ENCODE results near the gene SPOCK1.

DNA sequence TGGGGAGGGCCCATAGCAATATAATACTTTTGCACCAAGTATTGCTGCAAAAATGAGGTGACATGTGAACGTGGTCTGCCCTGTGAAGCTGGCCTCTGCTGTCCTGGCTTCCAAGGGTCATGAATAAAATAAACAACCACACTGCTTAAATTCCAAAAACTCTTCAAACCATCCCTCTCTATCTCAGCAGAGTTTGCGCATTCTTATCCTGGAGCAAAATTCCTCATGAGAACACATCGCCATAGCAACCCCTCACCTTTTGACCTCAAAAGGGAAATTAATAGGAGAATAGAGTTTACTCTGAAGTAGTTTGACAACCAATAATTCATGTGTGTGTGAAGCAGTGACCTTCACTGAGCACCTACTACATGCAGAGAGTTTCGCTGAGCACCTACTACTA is 342.9 kb downstream of the SPOCK1 start:
- TF ChIP-seq POLR2A (IDR thresholded peaks at IDR 0.05; ENCODE audit: low read length) (no peak), TFCP2L1 (CRISPR knock-in tag; IDR thresholded peaks at IDR 0.05) (no peak), BHLHE40 (IDR thresholded peaks at IDR 0.05; ENCODE audit: low read depth, low read length) (no peak), CEBPB (IDR thresholded peaks at IDR 0.05) (no peak), GATA3 (IDR thresholded peaks at IDR 0.05; ENCODE audit: borderline replicate concordance) (no peak)
- TF ChIP-seq, protein P1, sequence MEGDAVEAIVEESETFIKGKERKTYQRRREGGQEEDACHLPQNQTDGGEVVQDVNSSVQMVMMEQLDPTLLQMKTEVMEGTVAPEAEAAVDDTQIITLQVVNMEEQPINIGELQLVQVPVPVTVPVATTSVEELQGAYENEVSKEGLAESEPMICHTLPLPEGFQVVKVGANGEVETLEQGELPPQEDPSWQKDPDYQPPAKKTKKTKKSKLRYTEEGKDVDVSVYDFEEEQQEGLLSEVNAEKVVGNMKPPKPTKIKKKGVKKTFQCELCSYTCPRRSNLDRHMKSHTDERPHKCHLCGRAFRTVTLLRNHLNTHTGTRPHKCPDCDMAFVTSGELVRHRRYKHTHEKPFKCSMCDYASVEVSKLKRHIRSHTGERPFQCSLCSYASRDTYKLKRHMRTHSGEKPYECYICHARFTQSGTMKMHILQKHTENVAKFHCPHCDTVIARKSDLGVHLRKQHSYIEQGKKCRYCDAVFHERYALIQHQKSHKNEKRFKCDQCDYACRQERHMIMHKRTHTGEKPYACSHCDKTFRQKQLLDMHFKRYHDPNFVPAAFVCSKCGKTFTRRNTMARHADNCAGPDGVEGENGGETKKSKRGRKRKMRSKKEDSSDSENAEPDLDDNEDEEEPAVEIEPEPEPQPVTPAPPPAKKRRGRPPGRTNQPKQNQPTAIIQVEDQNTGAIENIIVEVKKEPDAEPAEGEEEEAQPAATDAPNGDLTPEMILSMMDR (IDR thresholded peaks at IDR 0.05) = no peak
- TF ChIP-seq, protein P2, sequence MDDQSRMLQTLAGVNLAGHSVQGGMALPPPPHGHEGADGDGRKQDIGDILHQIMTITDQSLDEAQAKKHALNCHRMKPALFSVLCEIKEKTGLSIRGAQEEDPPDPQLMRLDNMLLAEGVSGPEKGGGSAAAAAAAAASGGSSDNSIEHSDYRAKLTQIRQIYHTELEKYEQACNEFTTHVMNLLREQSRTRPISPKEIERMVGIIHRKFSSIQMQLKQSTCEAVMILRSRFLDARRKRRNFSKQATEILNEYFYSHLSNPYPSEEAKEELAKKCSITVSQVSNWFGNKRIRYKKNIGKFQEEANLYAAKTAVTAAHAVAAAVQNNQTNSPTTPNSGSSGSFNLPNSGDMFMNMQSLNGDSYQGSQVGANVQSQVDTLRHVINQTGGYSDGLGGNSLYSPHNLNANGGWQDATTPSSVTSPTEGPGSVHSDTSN (IDR thresholded peaks at IDR 0.05) = no peak
